ENCODE results near the gene MYOG.

The MYOG gene

GRCh38 chr1:203044546-203045250 is 41.1 kb downstream of the MYOG start:
- TF ChIP-seq YY1 (IDR thresholded peaks at IDR 0.05; ENCODE audit: insufficient read depth, insufficient read length): no peak
- TF ChIP-seq SUZ12 (IDR thresholded peaks at IDR 0.05; ENCODE audit: extremely low read depth, insufficient read depth, insufficient read length): no peak
- TF ChIP-seq ZNF274 (IDR thresholded peaks at IDR 0.05; ENCODE audit: low read depth, low read length): no peak
- H3K9ac ChIP-seq (ENCODE audit: insufficient read length, low read depth): no peak overlapping the region
- H3K9me3 ChIP-seq (ENCODE audit: insufficient read depth, low read length): no peaks in the 10 kb centered on the region
- peaks cover 7% of the 10 kb centered on the region for H3K36me3 ChIP-seq (ENCODE audit: insufficient read depth, insufficient read length, low read length)
- H3K4me3 ChIP-seq (ENCODE audit: insufficient read length, low read depth): no peak overlapping the region
- no peaks in the 10 kb centered on the region for H3K27me3 ChIP-seq (ENCODE audit: insufficient read depth, insufficient read length)
- peaks cover 17% of the 10 kb centered on the region for H3K4me1 ChIP-seq (ENCODE audit: insufficient read depth, insufficient read length)
- no peak for DNase-seq (ENCODE audit: low read depth, low spot score)

- TF ChIP-seq SUZ12 (IDR thresholded peaks at IDR 0.05; ENCODE audit: extremely low read depth, insufficient read depth, insufficient read length) (no peak), ZNF274 (IDR thresholded peaks at IDR 0.05; ENCODE audit: low read depth, low read length) (no peak), YY1 (IDR thresholded peaks at IDR 0.05; ENCODE audit: insufficient read depth, insufficient read length) (no peak)
- Histone ChIP-seq H3K36me3 (ENCODE audit: insufficient read depth, insufficient read length, low read length) (peaks cover 6% of the 10 kb centered on the region), H3K27me3 (ENCODE audit: insufficient read depth, insufficient read length) (no peaks in the 10 kb centered on the region)
Measured at GRCh38 chr1:203043830-203044545, 41.8 kb downstream of the MYOG start.

GRCh38 chr1:203041351-203041932 is 44.4 kb downstream of the MYOG start:
- Histone ChIP-seq H3K4me1 (ENCODE audit: insufficient read depth, insufficient read length) (peaks cover 21% of the 10 kb centered on the region), H3K9me3 (ENCODE audit: insufficient read depth, low read length) (no peaks in the 10 kb centered on the region), H3K36me3 (ENCODE audit: insufficient read depth, insufficient read length, low read length) (peaks cover 6% of the 10 kb centered on the region), H3K4me3 (ENCODE audit: insufficient read length, low read depth) (no peak overlapping the region), H3K9ac (ENCODE audit: insufficient read length, low read depth) (no peak overlapping the region), H3K27me3 (ENCODE audit: insufficient read depth, insufficient read length) (no peaks in the 10 kb centered on the region)
- no peak for DNase-seq (ENCODE audit: low read depth, low spot score)
- no peak for TF ChIP-seq SUZ12 (IDR thresholded peaks at IDR 0.05; ENCODE audit: extremely low read depth, insufficient read depth, insufficient read length)
- TF ChIP-seq ZNF274 (IDR thresholded peaks at IDR 0.05; ENCODE audit: low read depth, low read length): no peak
- no peak for TF ChIP-seq YY1 (IDR thresholded peaks at IDR 0.05; ENCODE audit: insufficient read depth, insufficient read length)

More at GRCh38 chr1:203043830-203044545, 41.8 kb downstream of the MYOG start:
- no peak overlapping the region for H3K9ac ChIP-seq (ENCODE audit: insufficient read length, low read depth)
- H3K4me1 ChIP-seq (ENCODE audit: insufficient read depth, insufficient read length): peaks cover 19% of the 10 kb centered on the region
- no peak for DNase-seq (ENCODE audit: low read depth, low spot score)
- no peaks in the 10 kb centered on the region for H3K9me3 ChIP-seq (ENCODE audit: insufficient read depth, low read length)
- H3K4me3 ChIP-seq (ENCODE audit: insufficient read length, low read depth): no peak overlapping the region

- Histone ChIP-seq H3K4me1 (ENCODE audit: insufficient read depth, insufficient read length) (peaks cover 29% of the 10 kb centered on the region), H3K9ac (ENCODE audit: insufficient read length, low read depth) (no peak overlapping the region), H3K9me3 (ENCODE audit: insufficient read depth, low read length) (no peaks in the 10 kb centered on the region), H3K27me3 (ENCODE audit: insufficient read depth, insufficient read length) (no peaks in the 10 kb centered on the region), H3K4me3 (ENCODE audit: insufficient read length, low read depth) (no peak overlapping the region), H3K36me3 (ENCODE audit: insufficient read depth, insufficient read length, low read length) (peaks cover 1% of the 10 kb centered on the region)
- TF ChIP-seq ZNF274 (IDR thresholded peaks at IDR 0.05; ENCODE audit: low read depth, low read length) (no peak), YY1 (IDR thresholded peaks at IDR 0.05; ENCODE audit: insufficient read depth, insufficient read length) (no peak), SUZ12 (IDR thresholded peaks at IDR 0.05; ENCODE audit: extremely low read depth, insufficient read depth, insufficient read length) (no peak)
- no peak for DNase-seq (ENCODE audit: low read depth, low spot score)
Measured at GRCh38 chr1:203040513-203041275, 45.1 kb downstream of the MYOG start.

GRCh38 chr1:203039609-203040512 is 46.0 kb downstream of the MYOG start:
- H3K9me3 ChIP-seq (ENCODE audit: insufficient read depth, low read length): no peaks in the 10 kb centered on the region
- H3K27me3 ChIP-seq (ENCODE audit: insufficient read depth, insufficient read length): no peaks in the 10 kb centered on the region
- DNase-seq (ENCODE audit: low read depth, low spot score): peak; percentile 64
- peaks cover 36% of the 10 kb centered on the region for H3K4me1 ChIP-seq (ENCODE audit: insufficient read depth, insufficient read length)
- no peaks in the 10 kb centered on the region for H3K36me3 ChIP-seq (ENCODE audit: insufficient read depth, insufficient read length, low read length)
- no peak overlapping the region for H3K4me3 ChIP-seq (ENCODE audit: insufficient read length, low read depth)
- no peak for TF ChIP-seq YY1 (IDR thresholded peaks at IDR 0.05; ENCODE audit: insufficient read depth, insufficient read length)
- TF ChIP-seq SUZ12 (IDR thresholded peaks at IDR 0.05; ENCODE audit: extremely low read depth, insufficient read depth, insufficient read length): no peak
- no peak for TF ChIP-seq ZNF274 (IDR thresholded peaks at IDR 0.05; ENCODE audit: low read depth, low read length)
- no peak overlapping the region for H3K9ac ChIP-seq (ENCODE audit: insufficient read length, low read depth)

- H3K9me3 ChIP-seq (ENCODE audit: insufficient read depth, low read length): no peaks in the 10 kb centered on the region
- H3K4me3 ChIP-seq (ENCODE audit: insufficient read length, low read depth): no peak overlapping the region
- TF ChIP-seq ZNF274 (IDR thresholded peaks at IDR 0.05; ENCODE audit: low read depth, low read length) (no peak), SUZ12 (IDR thresholded peaks at IDR 0.05; ENCODE audit: extremely low read depth, insufficient read depth, insufficient read length) (no peak), YY1 (IDR thresholded peaks at IDR 0.05; ENCODE audit: insufficient read depth, insufficient read length) (no peak)
- peaks cover 36% of the 10 kb centered on the region for H3K4me1 ChIP-seq (ENCODE audit: insufficient read depth, insufficient read length)
- H3K27me3 ChIP-seq (ENCODE audit: insufficient read depth, insufficient read length): no peaks in the 10 kb centered on the region
- peak; percentile 81 for DNase-seq (ENCODE audit: low read depth, low spot score)
- H3K36me3 ChIP-seq (ENCODE audit: insufficient read depth, insufficient read length, low read length): no peaks in the 10 kb centered on the region
- H3K9ac ChIP-seq (ENCODE audit: insufficient read length, low read depth): no peak overlapping the region
Measured at GRCh38 chr1:203038891-203039608, 46.8 kb downstream of the MYOG start.
